ENCODE data around the gene LYRM1. TPM values are rescaled to one million over a fixed set of nuclear protein-coding genes. Genes with fewer than 3 reads are reported as not detected.
"Not testable (repeated sequence)": the region's sequence is repeated elsewhere in the genome, so short reads cannot be mapped to it uniquely, and the experiment has no call there.

Gene LYRM1
- total RNA-seq, 1 donor from 2014 or later = 53.0 TPM

GRCh38 chr16:20960899-20961298 lies 60.3 kb downstream of the LYRM1 start:
- FAIRE-seq (no peak), DNase-seq (ENCODE audit: low spot score in 2 of 2) (no peak)

DNA sequence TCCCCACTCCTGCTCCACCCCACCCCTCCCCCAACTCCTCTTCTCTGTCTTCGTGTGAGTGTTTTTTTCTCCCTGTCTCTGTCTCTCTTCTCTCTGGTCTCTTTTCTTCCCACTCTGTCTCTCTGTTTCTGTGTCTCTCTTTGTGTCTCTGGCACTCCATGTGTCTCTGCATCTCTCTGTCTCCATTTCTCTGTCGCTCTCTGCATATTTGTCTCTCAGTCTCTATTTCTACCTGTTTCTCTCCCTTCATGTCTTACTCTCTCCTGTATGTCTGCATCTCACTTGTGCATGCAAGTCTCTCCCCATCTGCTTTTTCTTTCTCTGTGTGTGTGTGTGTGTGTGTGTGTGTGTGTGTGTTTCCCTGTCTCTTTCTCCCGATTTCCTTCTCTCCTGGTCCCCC lies 68.2 kb downstream of the LYRM1 start:
- FAIRE-seq = no peak

GRCh38 chr16:20969386-20969785 lies 68.8 kb downstream of the LYRM1 start:
- no peak for FAIRE-seq
- no peak for DNase-seq (ENCODE audit: low spot score in 2 of 2)

More for the DNA sequence above, 68.2 kb downstream of the LYRM1 start:
- no peak for DNase-seq (ENCODE audit: low spot score in 2 of 2)

- FAIRE-seq (no peak), DNase-seq (ENCODE audit: low spot score in 2 of 2) (no peak)
Measured at GRCh38 chr16:20971401-20971800, 70.8 kb downstream of the LYRM1 start.

- not testable (repeated sequence) for DNase-seq (ENCODE audit: low spot score in 2 of 2)
Measured at GRCh38 chr16:20973201-20973600, 72.6 kb downstream of the LYRM1 start.

More at GRCh38 chr16:20973201-20973600, 72.6 kb downstream of the LYRM1 start:
- not testable (repeated sequence) for FAIRE-seq

Other genes starting within 250 kb of the LYRM1 start
- not detected for gene ACSM1, start 203.1 kb upstream of the LYRM1 start, total RNA-seq
- 75.8 TPM for gene THUMPD1, start 159.0 kb upstream of the LYRM1 start, total RNA-seq
- 1.6 TPM for gene ACSM3, start 136.8 kb upstream of the LYRM1 start, total RNA-seq
- 22.0 TPM for gene ERI2, start 94.3 kb upstream of the LYRM1 start, total RNA-seq
- gene REXO5, start 94.2 kb upstream of the LYRM1 start, total RNA-seq = 7.7 TPM
- gene DCUN1D3, start 413 bp upstream of the LYRM1 start, total RNA-seq = 18.8 TPM

Data from frontal cortex (tissue), 4 donors.